ENCODE data around the gene ASIC2.

Gene ASIC2

GRCh38 chr17:33049781-33050414, 243.2 kb downstream of the ASIC2 start:
- no peak overlapping the region for H3K27ac ChIP-seq

DNA sequence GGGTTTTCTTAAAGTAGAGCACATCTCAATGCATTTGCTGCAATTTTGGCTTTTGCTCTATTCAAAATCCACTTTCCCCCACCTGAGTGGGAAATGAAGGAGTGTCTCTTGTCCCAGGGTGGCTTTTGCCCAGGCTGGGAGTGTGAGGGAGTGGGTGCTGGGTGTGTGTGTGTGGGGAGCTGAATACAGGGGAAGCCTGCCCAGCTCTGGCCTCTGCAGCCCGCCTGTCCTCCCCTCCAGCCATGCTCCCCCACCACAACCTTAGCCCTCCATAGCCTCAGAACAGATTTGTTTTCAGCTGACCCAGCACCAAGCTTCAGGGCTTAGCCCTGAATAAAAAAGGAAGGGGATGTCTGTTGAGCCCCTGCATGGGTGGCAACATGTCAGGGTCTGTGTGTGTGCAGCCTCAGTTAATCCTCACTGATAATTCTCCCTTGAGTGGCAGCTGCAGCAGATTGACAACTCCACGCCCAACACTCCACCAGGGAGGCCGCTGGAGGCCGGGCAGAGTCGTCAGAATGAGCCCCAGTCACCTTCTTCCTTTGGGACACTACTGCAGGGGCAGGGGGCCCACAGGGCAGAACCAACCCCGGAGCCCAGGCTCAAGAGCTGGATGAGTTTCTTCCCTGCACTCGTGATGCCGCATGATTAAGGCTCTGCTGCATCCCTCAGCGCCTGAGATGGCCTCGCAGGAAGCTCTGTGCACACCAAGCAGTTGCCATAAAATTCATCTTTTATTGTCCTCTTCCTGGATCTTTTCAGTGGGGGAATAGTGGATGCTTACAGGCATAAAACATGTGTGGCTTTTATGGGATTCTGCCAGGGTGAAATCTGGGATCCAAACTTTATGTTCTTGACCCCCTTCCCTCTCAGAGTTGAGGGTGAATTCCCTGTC, 246.5 kb downstream of the ASIC2 start:
- TF ChIP-seq, protein P1, sequence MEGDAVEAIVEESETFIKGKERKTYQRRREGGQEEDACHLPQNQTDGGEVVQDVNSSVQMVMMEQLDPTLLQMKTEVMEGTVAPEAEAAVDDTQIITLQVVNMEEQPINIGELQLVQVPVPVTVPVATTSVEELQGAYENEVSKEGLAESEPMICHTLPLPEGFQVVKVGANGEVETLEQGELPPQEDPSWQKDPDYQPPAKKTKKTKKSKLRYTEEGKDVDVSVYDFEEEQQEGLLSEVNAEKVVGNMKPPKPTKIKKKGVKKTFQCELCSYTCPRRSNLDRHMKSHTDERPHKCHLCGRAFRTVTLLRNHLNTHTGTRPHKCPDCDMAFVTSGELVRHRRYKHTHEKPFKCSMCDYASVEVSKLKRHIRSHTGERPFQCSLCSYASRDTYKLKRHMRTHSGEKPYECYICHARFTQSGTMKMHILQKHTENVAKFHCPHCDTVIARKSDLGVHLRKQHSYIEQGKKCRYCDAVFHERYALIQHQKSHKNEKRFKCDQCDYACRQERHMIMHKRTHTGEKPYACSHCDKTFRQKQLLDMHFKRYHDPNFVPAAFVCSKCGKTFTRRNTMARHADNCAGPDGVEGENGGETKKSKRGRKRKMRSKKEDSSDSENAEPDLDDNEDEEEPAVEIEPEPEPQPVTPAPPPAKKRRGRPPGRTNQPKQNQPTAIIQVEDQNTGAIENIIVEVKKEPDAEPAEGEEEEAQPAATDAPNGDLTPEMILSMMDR (IDR thresholded peaks at IDR 0.05) = no peak
- no peak for TF ChIP-seq ZFX (IDR thresholded peaks at IDR 0.05; ENCODE audit: borderline replicate concordance)

More at GRCh38 chr17:33049781-33050414, 243.2 kb downstream of the ASIC2 start:
- TF ChIP-seq, protein P1 (IDR thresholded peaks at IDR 0.05) = peak; percentile 96
- no peak for TF ChIP-seq ZFX (IDR thresholded peaks at IDR 0.05; ENCODE audit: borderline replicate concordance)

GRCh38 chr17:33045216-33045615, 247.9 kb downstream of the ASIC2 start:
- TF ChIP-seq ZFX (IDR thresholded peaks at IDR 0.05; ENCODE audit: borderline replicate concordance) = no peak
- TF ChIP-seq, protein P1 (IDR thresholded peaks at IDR 0.05) = no peak
- H3K27ac ChIP-seq = no peak overlapping the region

More for the DNA sequence above, 246.5 kb downstream of the ASIC2 start:
- no peak overlapping the region for H3K27ac ChIP-seq

- TF ChIP-seq, protein P1 (IDR thresholded peaks at IDR 0.05) = no peak
- TF ChIP-seq ZFX (IDR thresholded peaks at IDR 0.05; ENCODE audit: borderline replicate concordance) = no peak
- no peak overlapping the region for H3K27ac ChIP-seq
Observed at GRCh38 chr17:33044771-33045170, 248.3 kb downstream of the ASIC2 start.

- no peak for TF ChIP-seq ZFX (IDR thresholded peaks at IDR 0.05; ENCODE audit: borderline replicate concordance)
- TF ChIP-seq, protein P1 (IDR thresholded peaks at IDR 0.05) = no peak
- no peak overlapping the region for H3K27ac ChIP-seq
Observed at GRCh38 chr17:33040461-33040860, 252.6 kb downstream of the ASIC2 start.

- no peak for TF ChIP-seq ZFX (IDR thresholded peaks at IDR 0.05; ENCODE audit: borderline replicate concordance)
- H3K27ac ChIP-seq = no peak overlapping the region
Observed at GRCh38 chr17:33039874-33040273, 253.2 kb downstream of the ASIC2 start.

GRCh38 chr17:33038740-33039139, 254.4 kb downstream of the ASIC2 start:
- TF ChIP-seq ZFX (IDR thresholded peaks at IDR 0.05; ENCODE audit: borderline replicate concordance) = no peak
- TF ChIP-seq, protein P1 (IDR thresholded peaks at IDR 0.05) = peak; percentile 79
- H3K27ac ChIP-seq = no peak overlapping the region
